Activated CD8-positive, alpha-beta memory T cell treated with anti-CD3 and anti-CD28 coated beads, Interleukin-2, amount 50 U/mL, for 24 hours (primary cell): ENCODE results near the gene TUBGCP6.

Source experiments
- DNase-seq: peaks from one replicate; pipeline ENCODE4 v3.0.0-alpha.2; 2020; ENCODE audit errors: extremely low read depth

The TUBGCP6 gene

GRCh38 chr22:50250555-50251476, 6.0 kb upstream of the TUBGCP6 start, which contains the start of gene HDAC10:
Gene HDAC10, minus strand, starts transcription at chr22:50251265. Its CDS starts 233 bp downstream, at chr22:50251032.
- no peak for DNase-seq

- no peak for DNase-seq
These were observed 5.4 kb upstream of the TUBGCP6 start for GRCh38 chr22:50250249-50250554.

DNA sequence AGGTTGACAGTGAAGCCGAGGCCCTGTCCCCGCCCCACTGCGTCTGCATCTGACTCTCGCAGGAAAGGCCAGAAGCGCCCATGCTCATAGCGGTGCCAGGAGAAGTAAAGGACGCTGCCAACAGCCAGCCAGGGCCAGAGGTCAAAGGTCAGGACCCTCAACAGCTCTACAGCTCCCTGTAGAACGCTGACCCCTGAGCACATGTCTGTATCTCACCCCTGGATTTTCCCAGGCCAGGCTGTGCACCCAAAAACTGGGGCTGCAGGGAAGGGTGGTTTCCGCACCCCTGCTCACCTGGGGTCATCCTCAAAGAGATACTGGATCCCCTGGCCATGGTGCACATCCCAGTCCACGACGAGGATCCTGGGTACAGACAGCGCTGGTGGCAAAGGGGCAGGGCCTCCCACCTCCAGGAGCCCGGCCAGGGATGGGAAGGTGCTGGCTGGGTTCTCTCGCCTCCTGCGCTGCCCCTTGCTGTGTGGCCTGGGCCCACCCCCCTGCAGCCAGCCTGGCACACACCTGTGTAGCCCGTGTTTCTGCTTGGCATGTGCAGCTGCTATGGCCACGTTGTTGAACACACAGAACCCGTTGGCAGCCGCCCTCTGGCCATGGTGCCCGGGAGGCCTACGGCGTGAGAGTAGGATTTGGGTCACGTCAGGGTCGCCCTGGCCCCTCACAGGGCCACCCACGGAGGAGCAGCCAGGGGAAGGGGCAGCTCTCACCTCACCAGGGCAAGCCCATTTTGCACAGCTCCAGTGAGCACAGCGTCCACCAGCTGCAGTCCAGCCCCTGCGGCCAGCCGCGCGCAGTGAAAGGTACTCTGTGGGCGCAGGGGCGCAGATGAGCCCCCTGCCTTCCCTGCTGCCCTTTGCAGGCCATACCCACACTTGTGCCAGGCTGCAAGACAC, 4.8 kb upstream of the TUBGCP6 start:
- no peak for DNase-seq

DNA sequence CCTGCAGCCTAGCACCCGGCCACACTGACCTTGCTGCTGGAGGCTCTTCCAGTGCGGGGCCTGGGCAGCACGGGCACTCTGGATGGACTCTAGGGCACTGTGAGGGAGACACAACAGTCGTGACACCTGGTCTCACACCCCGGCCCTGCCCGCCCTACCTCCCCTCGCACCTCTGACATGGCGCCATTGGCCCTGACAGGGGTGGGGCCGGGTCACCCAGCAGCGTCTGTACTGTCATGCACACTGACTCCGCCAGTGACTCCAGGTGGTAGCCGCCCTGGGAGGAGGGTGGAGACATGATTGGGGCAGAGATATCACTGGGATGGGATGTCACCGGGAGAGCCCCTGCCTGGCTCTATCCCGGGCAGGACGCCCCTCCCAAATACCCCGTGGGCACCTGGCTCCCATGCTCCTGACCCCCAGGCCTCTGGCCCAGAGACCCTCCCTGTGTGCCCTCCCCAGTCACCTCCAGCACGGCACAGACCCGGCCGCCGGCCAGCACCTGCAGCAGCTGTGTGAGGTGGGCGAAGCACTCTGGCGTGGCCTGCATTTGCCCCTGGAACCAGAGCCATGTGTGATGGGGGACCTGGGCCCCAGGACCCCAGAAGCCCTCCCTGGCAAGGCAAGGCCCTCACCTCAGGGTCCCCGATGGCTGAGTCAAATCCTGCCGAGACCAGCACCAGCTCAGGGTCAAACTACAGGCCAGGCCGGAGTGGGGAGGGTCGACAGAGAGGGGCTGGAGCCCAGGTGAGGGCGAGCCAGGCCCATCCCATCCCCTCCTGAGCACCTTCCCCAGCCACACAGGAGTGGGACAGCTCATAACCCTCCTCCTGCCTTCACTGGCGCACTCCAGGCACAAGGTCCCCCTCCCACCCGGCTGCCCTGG, 3.6 kb upstream of the TUBGCP6 start:
- DNase-seq = no peak

GRCh38 chr22:50247748-50248147, 2.9 kb upstream of the TUBGCP6 start:
- DNase-seq = no peak

- DNase-seq = no peak
These were observed 1.7 kb upstream of the TUBGCP6 start for GRCh38 chr22:50246242-50247175.

GRCh38 chr22:50245214-50246072, 620 bp upstream of the TUBGCP6 start:
- DNase-seq = no peak

GRCh38 chr22:50243685-50244419, 971 bp downstream of the TUBGCP6 start:
- DNase-seq = no peak

DNA sequence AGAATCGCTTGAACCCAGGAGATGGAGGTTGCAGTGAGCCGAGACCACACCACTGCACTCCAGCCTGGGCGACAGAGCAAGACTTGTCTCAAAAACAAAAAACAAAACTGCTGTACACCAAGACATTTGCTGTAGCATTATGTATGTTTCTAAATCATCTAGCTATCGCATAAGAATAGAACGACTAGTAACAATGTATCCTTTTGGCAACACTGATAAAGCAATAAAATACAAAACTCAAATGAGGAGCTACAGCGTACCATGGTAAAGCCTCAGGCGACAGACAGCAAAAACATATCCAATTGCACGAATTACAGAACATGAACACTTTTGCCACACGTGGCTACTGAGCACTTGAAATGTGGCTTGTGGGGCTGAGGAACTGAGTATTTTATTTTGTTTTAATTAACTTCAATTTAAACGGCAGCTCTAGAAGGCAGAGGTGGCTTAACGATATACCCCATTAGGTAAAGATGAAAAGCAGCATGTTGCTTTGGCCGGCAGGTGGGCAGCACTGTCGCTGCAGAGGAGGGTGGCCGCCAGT, 2.3 kb downstream of the TUBGCP6 start:
- DNase-seq = no peak

DNA sequence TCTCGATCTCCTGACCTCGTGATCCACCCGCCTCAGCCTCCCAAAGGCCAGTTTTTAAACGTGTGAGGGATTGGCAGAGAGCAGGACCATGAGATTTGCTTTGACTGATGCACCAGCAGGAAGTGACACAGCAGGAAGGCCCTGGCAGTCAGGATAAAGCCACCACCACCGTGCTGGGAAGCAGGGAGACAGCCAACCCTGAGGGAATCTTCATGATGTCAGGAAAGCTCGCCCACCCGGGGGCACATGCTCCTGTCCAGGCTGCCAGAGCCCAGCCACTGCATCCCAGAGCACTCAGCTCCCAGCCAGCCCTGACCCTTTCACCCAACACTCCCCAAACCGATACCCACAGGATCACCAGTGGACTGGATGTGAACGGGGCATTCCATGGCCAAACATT, 6.1 kb downstream of the TUBGCP6 start:
- no peak for DNase-seq

DNA sequence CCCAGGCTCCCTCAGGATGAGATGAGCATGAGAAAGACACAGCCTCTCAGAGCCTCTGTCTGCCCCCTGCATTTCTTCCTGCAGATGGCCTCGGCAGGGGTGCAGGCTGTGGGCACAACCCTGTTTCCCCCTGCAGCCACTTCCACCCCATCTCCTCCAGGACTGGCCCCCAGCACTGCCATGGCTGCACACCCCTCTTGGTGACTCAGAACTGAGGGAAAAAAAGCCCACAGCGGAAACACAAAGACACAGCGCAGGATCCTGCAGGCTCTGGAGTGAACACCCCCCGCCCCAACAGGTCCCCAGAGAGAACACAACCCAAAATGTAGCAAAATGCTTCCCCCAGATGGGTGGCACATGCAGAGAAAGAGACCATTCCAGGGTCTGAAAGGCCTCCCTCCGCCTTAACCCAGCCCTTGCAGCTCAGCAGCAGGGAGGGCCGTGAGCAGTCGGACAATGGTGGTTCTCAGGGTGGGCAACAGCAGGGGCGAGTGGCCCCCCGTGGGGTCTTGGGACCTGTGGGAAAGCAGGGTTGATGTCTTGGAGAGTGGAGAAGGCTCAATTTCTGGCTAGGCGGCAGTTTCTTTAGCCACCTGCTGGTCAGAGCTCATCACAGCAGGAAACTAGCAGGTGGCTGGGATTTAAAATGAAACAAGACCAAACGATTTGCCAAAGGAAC, 8.0 kb downstream of the TUBGCP6 start:
- no peak for DNase-seq

DNA sequence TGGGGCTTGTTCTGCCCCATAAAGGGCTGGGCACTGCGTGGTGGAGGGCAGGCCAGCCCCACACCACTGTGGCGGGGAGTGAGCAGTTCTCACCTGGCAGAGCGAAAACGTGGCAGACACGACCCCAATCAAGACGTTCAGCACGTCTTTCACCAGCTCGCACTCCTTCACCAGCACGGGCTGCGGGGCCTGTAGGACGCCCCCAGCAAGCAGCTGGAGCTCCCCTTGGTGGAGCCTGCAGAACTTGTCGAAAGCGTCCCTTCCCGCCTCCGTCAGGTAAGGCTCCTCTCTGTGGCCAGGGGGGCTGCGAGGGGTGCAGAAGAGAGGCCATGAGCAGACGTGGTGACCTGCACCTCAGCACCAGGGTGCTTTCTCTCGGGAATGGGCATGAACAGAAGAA, 11.6 kb downstream of the TUBGCP6 start:
- DNase-seq = no peak

- DNase-seq = no peak
These were observed 12.2 kb downstream of the TUBGCP6 start for GRCh38 chr22:50232481-50233151.

GRCh38 chr22:50229370-50229769, 15.5 kb downstream of the TUBGCP6 start:
- DNase-seq = no peak

GRCh38 chr22:50228366-50228765, 16.5 kb downstream of the TUBGCP6 start:
- no peak for DNase-seq

GRCh38 chr22:50227579-50228215, 17.1 kb downstream of the TUBGCP6 start:
- DNase-seq = no peak

- no peak for DNase-seq
These were observed 18.0 kb downstream of the TUBGCP6 start for GRCh38 chr22:50226875-50227165.
